ENCODE data around the gene ADGRD1.

ADGRD1 gene

GRCh38 chr12:130938186-130938585 lies 15.5 kb upstream of the ADGRD1 start:
- peak; percentile 33 for FAIRE-seq

DNA sequence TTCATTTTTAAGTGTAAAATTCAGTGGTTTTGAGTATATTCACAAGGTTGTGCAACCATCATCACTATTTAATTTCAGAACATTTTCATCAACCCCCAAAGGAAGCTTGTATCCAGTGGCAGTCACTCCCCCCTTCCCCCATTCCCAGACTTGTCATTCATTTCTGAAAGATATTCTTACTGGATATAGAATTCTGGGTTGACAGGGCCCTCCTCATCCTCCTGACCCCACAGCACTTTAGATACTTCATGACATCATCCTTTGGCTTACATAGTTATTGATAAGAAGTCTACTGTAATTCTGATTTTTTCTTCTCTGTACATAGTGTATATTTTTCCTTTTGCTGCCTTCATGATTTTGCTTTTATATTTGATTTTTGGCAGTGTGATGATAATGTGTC lies 8.8 kb upstream of the ADGRD1 start:
- no peak for FAIRE-seq

- no peak for FAIRE-seq
These were observed 7.8 kb upstream of the ADGRD1 start for GRCh38 chr12:130945786-130946492.

- FAIRE-seq: no peak
These were observed 6.6 kb upstream of the ADGRD1 start for GRCh38 chr12:130947028-130947613.

DNA sequence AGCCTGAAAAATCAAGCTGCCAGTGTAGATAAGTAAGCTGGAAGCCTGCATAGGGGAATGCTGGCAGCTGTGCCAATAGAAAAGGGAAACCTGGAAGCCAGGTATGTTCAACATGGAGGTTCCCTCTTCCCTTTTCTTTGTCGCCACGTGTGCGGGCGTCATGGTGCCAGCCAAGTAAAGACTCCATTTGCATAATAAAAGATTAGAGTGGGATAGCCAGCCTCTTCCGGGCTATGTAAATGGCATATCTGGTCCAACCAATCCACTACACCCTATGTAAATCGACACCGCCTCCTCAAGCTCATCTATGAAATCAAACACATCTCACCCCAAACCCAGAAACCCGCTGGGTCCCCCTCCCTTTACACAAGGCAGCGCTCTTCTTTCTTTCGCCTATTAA lies 5.6 kb upstream of the ADGRD1 start:
- FAIRE-seq: no peak

DNA sequence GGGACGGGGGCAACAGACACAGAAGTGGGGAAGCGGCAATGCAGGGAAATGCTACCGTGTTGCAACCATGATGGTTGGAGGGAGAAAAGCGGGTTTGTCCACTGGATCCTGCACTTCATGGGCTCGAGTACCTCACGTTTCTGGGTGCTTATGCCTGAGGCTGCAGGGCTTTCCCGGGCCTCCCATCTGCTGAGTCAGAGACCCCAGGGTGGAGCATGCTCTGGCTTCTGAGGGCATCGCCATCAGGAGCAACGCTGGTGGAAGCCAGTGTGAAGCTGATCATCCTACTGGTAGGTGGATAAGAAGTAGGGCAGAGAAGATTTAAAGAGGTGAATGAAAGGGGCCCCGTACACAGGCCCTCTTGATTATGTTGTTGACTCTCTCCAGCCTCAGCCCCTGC lies 5.0 kb upstream of the ADGRD1 start:
- no peak for FAIRE-seq

GRCh38 chr12:130949806-130950205 lies 3.9 kb upstream of the ADGRD1 start:
- FAIRE-seq: no peak

- no peak for FAIRE-seq
These were observed 2.1 kb upstream of the ADGRD1 start for GRCh38 chr12:130951636-130952035.

- no peak for FAIRE-seq
These were observed 1.3 kb upstream of the ADGRD1 start for GRCh38 chr12:130952171-130952954.

DNA sequence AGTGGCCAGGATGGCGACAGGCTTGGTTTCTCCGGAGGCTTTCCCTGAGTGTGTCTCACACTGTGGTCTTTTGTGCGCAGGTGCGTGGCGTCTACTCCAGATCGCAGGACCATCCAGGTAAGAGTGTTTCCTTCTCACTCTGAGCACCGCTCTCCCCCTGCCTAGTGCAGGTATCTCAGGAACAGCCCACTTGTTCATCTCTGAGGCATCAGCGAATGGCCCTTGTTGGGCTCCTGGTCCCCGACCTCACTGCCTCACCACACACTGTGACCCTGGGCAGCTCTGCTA lies 781 bp downstream of the ADGRD1 start:
- no peak for FAIRE-seq

DNA sequence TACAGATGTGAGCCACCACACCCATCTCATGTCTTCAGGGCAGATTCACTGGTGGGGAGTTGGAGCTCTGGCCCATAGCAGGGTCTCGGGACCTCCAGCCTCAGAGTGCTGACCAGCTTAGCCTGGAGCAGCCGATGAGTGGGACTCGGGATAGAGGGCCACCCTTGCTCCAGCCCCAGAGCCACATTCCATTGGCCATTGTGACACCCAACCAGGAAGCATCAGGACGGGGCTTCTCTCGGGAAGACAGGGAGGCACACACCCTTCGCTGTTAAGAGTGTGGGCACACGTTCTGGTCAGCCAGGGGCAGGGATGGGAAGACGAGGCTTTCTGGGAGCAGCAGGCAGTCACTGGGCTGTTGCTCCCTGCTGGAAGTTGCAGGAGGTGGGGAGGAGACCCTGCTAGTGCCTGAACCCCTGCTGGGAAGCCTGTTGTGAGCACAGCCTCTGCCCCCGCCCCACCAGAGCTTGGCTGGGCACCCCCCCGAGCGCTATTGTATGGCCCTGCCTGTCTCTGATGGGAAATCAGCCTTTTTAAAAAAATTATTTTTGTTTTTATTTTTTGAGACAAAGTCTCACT lies 1.6 kb downstream of the ADGRD1 start:
- FAIRE-seq: no peak

- FAIRE-seq: no peak
These were observed 2.3 kb downstream of the ADGRD1 start for GRCh38 chr12:130956009-130956408.

GRCh38 chr12:130956456-130957303 lies 3.0 kb downstream of the ADGRD1 start:
- FAIRE-seq: no peak

GRCh38 chr12:130957304-130957621 lies 3.6 kb downstream of the ADGRD1 start:
- no peak for FAIRE-seq

GRCh38 chr12:130958557-130959140 lies 4.9 kb downstream of the ADGRD1 start:
- no peak for FAIRE-seq

- no peak for FAIRE-seq
These were observed 5.9 kb downstream of the ADGRD1 start for GRCh38 chr12:130959632-130960031.

- no peak for FAIRE-seq
These were observed 6.4 kb downstream of the ADGRD1 start for GRCh38 chr12:130960058-130960457.

DNA sequence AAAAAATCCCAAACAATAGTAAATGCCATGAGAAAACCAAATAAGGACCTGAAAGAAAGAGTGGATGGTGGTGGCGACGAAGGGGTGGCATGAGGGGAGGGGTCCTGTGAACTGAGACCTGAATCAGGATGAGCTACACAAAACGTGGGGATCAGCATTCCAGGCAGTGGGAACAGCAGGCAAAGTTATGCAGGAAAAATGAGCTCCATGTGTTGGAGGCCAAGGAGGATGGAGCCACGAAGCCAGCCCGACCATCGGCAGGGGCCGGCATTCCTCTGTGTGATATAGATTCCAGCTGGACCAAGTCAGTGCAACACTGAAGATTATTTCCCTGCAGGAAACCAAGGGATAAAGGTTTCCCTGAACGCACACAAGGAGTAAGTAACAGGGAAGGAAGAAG lies 7.1 kb downstream of the ADGRD1 start:
- no peak for FAIRE-seq

DNA sequence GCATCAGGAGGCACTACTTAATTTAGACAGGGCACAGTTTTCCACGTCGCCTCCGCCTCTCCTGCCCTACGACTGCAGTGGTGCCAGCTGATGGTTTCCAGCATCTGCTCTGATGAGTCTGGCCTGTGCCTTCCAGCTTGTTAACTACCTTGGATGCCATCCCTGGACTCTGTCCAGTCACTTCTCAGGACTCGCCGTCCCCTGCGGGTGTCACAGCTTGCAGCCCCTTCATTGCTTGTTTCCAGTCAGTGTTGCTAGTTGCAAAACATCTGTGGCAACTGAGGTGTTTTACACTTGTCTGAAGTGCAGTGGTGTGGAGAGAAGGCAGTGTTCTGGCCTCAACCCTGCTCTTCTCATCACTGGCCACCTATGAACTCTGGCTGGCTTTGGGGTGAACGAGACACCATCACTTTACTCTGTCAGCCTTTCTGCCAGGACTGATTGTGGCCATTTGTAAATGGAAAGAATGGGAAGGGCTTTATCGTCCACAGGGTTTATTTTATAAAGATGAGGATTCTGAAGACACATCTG lies 8.3 kb downstream of the ADGRD1 start:
- no peak for FAIRE-seq

DNA sequence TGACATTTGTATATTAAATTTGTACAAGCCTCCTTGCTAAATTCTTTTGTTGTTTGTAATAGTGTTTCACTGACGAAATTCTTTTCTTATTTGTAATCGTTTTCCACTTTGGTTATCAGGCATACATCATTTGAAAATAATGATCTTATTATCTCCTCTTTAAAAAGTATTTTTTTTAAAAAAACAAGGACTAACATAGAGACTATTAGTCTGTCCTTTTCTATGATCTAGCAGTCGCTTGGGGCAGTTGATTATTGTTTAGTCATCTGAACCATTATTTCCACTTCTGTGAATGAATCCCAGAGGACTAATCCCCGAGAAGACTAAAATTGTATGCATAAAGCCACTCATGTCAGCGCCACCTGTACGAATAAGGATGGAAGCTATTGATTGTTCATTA lies 11.5 kb downstream of the ADGRD1 start:
- no peak for FAIRE-seq

- FAIRE-seq: no peak
These were observed 12.0 kb downstream of the ADGRD1 start for GRCh38 chr12:130965668-130966067.

- FAIRE-seq: no peak
These were observed 12.8 kb downstream of the ADGRD1 start for GRCh38 chr12:130966443-130967030.

All from colon (tissue), 2 donors.